Measurements from ENCODE around the gene SOHLH2. TPM values are rescaled to one million over a fixed set of nuclear protein-coding genes. Genes with fewer than 3 reads are reported as not detected.
A peak's percentile ranks its signal among the peaks of the same experiment; 100 is the strongest.

SOHLH2 gene
- total and polyA plus RNA-seq, 3 experiments from 2014 or later = not detected

DNA sequence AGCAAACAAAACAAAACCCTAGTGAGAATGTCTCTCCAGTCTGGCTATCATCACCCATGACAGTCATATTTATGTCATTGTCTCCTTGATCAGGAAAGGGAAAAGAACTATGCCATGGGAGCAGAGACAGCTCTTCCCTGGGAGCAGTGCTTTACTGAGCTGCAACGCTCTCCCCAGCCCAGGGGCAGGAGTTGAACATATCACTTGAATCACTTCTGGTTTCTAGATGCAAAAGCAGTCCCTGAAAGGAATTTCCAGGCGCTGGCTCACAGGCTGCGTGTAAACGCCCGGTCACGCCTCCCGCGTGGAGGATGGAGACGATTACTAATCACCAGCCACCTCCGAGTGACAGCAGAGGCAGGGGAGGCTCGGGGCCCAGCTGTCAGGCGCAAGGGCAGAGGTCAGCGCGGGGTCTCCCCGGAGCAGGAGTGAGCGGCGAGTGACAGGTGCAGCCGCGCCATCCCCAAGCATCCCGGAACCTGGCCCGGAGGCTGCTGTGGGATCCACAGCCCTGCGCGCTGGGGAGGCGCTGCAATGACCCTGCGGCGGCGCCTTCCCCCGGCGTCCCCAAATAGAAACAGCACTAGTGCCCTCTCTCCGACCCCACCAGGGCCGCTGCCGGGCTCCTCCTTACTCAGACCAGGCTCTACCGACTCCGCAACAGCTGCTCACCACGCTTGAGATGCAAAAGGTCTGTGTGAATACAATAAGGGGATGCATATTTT lies 59.6 kb downstream of the SOHLH2 start:
- CTCF ChIA-PET = no interaction called here
- Mint-ChIP-seq H3K4me3 (no peak overlapping the region), H3K27ac (no peak overlapping the region), H3K36me3 (no peaks in the 10 kb centered on the region), H3K27me3 (no peaks in the 10 kb centered on the region), H3K9me3 (peaks cover 8 to 30% (median 14%) of the 10 kb centered on the region in 5 donors), H3K4me1 (no peaks in the 10 kb centered on the region)
- H3K27ac ChIP-seq (ENCODE audit: low read depth, low read length) = no peak overlapping the region
- POLR2A ChIA-PET = no interaction called here
- H3K36me3 ChIP-seq (ENCODE audit: insufficient read depth, low read length) = no peaks in the 10 kb centered on the region
- no peaks in the 10 kb centered on the region for H3K27me3 ChIP-seq (ENCODE audit: insufficient read depth, low read length, poor library complexity, severe bottlenecking)
- no peaks in the 10 kb centered on the region for H3K4me1 ChIP-seq (ENCODE audit: insufficient read depth, low read length)
- H3K9me3 ChIP-seq (ENCODE audit: low read length) = no peaks in the 10 kb centered on the region
- DNase-seq = no peak
- H3K4me3 ChIP-seq (ENCODE audit: low read length) = no peak overlapping the region

DNA sequence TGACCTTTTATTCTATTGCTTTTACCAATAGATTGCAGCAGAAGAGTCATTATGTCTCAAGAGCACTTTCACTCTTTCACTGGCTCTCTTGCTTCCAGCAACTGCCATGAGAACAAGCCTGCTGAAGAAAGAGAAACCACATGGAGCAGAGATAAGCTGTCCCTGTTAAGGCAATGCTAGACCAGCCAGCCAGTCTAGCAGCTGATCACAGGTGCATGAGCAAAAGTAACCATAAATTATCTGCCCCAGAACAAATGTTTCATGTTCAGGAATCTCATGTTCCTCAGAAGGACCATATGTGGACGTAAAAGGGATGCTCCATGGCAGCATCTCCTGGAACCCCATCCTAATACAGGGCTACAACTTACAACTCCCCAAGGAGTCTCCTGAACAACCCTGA lies 62.8 kb downstream of the SOHLH2 start:
- no peaks in the 10 kb centered on the region for H3K27me3 ChIP-seq (ENCODE audit: insufficient read depth, low read length, poor library complexity, severe bottlenecking)
- no peak overlapping the region for H3K4me3 Mint-ChIP-seq
- peaks cover 6 to 33% (median 14%) of the 10 kb centered on the region in 5 donors for H3K9me3 Mint-ChIP-seq

DNA sequence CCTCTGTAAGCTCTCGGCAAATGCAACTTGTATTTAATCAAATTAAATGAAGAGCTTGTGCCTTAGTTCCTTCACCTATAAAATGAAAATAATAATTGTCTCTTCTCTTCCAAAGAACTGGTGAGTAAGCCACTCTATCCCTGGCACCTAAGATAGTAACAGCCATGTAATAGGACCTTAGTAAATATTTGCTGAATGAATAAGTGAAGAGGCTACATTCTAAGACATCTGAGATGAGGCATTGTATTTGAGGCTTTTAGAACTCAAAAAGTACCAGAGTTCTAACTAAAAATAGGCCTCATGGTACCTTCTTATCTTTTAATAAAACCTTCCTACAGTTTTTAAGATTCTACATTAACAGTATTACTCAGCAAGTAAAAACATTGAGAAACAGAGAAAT lies 65.9 kb downstream of the SOHLH2 start:
- H3K36me3 ChIP-seq (ENCODE audit: insufficient read depth, low read length) = no peaks in the 10 kb centered on the region
- no peaks in the 10 kb centered on the region for H3K36me3 Mint-ChIP-seq
- POLR2A ChIA-PET = no interaction called here

More for the DNA sequence above, 62.8 kb downstream of the SOHLH2 start:
- Mint-ChIP-seq H3K27me3 (no peaks in the 10 kb centered on the region), H3K27ac (no peak overlapping the region), H3K4me1 (no peaks in the 10 kb centered on the region), H3K36me3 (no peaks in the 10 kb centered on the region)
- no peaks in the 10 kb centered on the region for H3K4me1 ChIP-seq (ENCODE audit: insufficient read depth, low read length)
- DNase-seq = no peak
- peaks cover 4% of the 10 kb centered on the region for H3K9me3 ChIP-seq (ENCODE audit: low read length)
- H3K36me3 ChIP-seq (ENCODE audit: insufficient read depth, low read length) = no peaks in the 10 kb centered on the region
- no peak overlapping the region for H3K27ac ChIP-seq (ENCODE audit: low read depth, low read length)
- POLR2A ChIA-PET = no interaction called here
- CTCF ChIA-PET = no interaction called here
- H3K4me3 ChIP-seq (ENCODE audit: low read length) = no peak overlapping the region

DNA sequence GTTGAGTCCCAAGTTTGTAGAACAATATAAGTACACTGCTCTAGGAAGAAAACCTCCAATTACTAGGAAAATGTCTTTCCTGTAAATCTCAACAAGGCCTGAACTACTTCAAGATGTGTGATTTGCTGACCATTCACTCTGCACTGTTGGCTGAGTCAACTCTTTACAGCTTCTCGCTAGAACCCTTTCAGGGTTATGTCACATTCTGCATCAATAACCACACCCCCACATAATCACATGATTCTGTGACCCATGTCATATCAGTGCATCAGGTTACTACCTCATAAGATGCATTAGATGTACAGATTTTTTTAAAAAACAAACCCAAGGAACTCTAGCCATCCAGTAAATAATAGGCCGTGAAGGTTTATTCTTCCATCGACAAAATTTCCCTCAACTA lies 67.0 kb downstream of the SOHLH2 start:
- POLR2A ChIA-PET = no interaction called here
- no peaks in the 10 kb centered on the region for H3K4me1 Mint-ChIP-seq
- H3K27me3 Mint-ChIP-seq = no peaks in the 10 kb centered on the region
- peaks cover 0 to 37% (median 7%) of the 10 kb centered on the region in 5 donors for H3K9me3 Mint-ChIP-seq
- Histone ChIP-seq H3K36me3 (ENCODE audit: insufficient read depth, low read length) (no peaks in the 10 kb centered on the region), H3K9me3 (ENCODE audit: low read length) (peaks cover 4% of the 10 kb centered on the region), H3K4me3 (ENCODE audit: low read length) (no peak overlapping the region), H3K27me3 (ENCODE audit: insufficient read depth, low read length, poor library complexity, severe bottlenecking) (no peaks in the 10 kb centered on the region), H3K27ac (ENCODE audit: low read depth, low read length) (no peak overlapping the region), H3K4me1 (ENCODE audit: insufficient read depth, low read length) (no peaks in the 10 kb centered on the region)
- no peak for DNase-seq
- no peak overlapping the region for H3K27ac Mint-ChIP-seq
- no peaks in the 10 kb centered on the region for H3K36me3 Mint-ChIP-seq
- CTCF ChIA-PET = no interaction called here
- H3K4me3 Mint-ChIP-seq = no peak overlapping the region

More for the DNA sequence above, 65.9 kb downstream of the SOHLH2 start:
- no peaks in the 10 kb centered on the region for H3K4me1 Mint-ChIP-seq
- no peak for DNase-seq
- Histone ChIP-seq H3K27me3 (ENCODE audit: insufficient read depth, low read length, poor library complexity, severe bottlenecking) (no peaks in the 10 kb centered on the region), H3K9me3 (ENCODE audit: low read length) (peaks cover 4% of the 10 kb centered on the region), H3K4me1 (ENCODE audit: insufficient read depth, low read length) (no peaks in the 10 kb centered on the region), H3K4me3 (ENCODE audit: low read length) (no peak overlapping the region), H3K27ac (ENCODE audit: low read depth, low read length) (no peak overlapping the region)
- no peak overlapping the region for H3K4me3 Mint-ChIP-seq
- CTCF ChIA-PET = no interaction called here
- peak overlapping the region in 1 of 8 donors; percentile 36 for H3K27ac Mint-ChIP-seq
- H3K27me3 Mint-ChIP-seq = no peaks in the 10 kb centered on the region
- H3K9me3 Mint-ChIP-seq = peaks cover 6 to 37% (median 10%) of the 10 kb centered on the region in 5 donors

DNA sequence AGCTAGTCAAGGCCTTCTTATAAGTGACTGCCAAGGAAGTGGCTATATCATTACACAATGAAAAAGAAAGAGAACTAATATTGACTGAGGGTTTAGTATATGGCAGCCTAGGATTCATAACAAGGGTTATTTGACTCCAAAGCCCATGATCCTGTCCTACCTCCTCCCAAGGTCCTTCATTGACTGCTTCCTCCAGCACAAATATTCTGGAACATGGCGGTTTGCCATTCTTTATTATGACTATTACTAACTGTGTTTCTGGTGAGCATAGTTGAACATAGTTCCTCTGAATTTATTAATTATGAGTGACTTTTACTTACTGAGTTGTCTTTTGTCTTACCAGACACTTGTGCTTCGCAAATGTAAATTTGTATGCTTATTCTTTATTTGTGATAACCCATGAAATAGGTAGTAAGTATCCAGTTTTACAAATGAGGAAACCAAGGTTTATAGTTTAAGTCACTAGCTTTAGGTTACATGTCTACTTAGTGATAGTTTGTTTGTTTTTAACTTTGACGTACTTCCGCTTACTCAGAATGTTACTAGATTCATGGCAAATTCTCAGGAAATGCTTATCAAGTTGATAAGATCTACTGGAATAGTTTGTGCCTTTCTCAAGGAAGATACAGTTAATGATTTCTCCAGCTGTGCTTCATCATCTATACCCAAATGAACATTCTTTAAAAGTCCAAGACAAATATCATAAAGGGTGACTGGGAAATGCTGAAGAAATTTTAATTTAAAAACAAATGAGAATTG lies 67.7 kb downstream of the SOHLH2 start:
- DNase-seq = no peak
- CTCF ChIA-PET = no interaction called here
- H3K9me3 Mint-ChIP-seq = peaks cover 0 to 33% (median 7%) of the 10 kb centered on the region in 5 donors

DNA sequence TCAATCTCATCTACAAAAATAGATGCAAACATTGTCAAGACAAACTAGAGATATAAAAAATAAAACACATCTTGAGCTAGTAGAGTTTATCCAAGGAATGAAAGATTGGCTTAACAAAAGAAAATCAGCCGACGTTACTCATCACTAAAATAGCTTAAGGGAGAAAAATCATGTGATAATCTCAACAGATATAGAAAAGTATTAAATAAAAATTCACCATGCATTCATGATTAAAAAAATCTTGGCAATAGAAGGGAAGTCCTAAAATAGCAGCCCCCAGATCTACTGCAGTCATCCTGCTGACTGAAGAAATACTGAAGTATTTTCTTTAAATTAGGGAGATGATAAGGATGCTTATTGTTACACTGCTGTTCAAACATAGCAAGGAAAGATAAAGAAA lies 70.6 kb downstream of the SOHLH2 start:
- Mint-ChIP-seq H3K27ac (no peak overlapping the region), H3K4me3 (no peak overlapping the region), H3K27me3 (no peaks in the 10 kb centered on the region), H3K4me1 (no peaks in the 10 kb centered on the region), H3K9me3 (peaks cover 0 to 21% (median 2%) of the 10 kb centered on the region in 5 donors), H3K36me3 (no peaks in the 10 kb centered on the region)
- Histone ChIP-seq H3K9me3 (ENCODE audit: low read length) (peaks cover 4% of the 10 kb centered on the region), H3K4me1 (ENCODE audit: insufficient read depth, low read length) (no peaks in the 10 kb centered on the region), H3K4me3 (ENCODE audit: low read length) (no peak overlapping the region), H3K36me3 (ENCODE audit: insufficient read depth, low read length) (no peaks in the 10 kb centered on the region), H3K27me3 (ENCODE audit: insufficient read depth, low read length, poor library complexity, severe bottlenecking) (no peaks in the 10 kb centered on the region), H3K27ac (ENCODE audit: low read depth, low read length) (no peak overlapping the region)
- ChIA-PET CTCF (no interaction called here), POLR2A (no interaction called here)
- no peak for DNase-seq

More for the DNA sequence above, 67.7 kb downstream of the SOHLH2 start:
- Histone ChIP-seq H3K27me3 (ENCODE audit: insufficient read depth, low read length, poor library complexity, severe bottlenecking) (no peaks in the 10 kb centered on the region), H3K36me3 (ENCODE audit: insufficient read depth, low read length) (no peaks in the 10 kb centered on the region), H3K4me3 (ENCODE audit: low read length) (no peak overlapping the region), H3K4me1 (ENCODE audit: insufficient read depth, low read length) (no peaks in the 10 kb centered on the region), H3K9me3 (ENCODE audit: low read length) (peaks cover 4% of the 10 kb centered on the region), H3K27ac (ENCODE audit: low read depth, low read length) (no peak overlapping the region)
- POLR2A ChIA-PET = no interaction called here
- Mint-ChIP-seq H3K27ac (no peak overlapping the region), H3K4me1 (no peaks in the 10 kb centered on the region), H3K4me3 (no peak overlapping the region), H3K36me3 (no peaks in the 10 kb centered on the region), H3K27me3 (no peaks in the 10 kb centered on the region)

DNA sequence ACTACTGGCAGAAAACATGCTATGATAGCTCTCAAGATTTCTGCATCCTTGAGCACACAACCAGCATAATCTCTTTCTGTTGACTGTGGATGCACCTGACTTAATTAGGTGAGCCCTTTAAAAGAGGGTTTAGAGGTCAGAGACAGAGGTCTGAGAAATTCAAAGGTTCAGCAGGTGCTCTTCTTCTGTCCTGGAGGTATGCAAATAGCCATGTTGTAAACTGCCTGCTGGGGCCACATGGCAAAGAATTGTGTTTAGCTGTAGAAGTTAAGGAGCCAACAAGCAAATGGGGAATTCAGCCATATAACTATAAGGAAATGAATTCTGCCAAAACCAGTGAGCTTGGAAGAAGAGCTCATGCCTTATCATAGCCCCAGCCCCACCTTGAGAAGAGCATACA lies 71.6 kb downstream of the SOHLH2 start:
- H3K4me3 Mint-ChIP-seq = no peak overlapping the region
- ChIA-PET POLR2A (no interaction called here), CTCF (no interaction called here)
- no peak overlapping the region for H3K27ac ChIP-seq (ENCODE audit: low read depth, low read length)
- H3K36me3 Mint-ChIP-seq = no peaks in the 10 kb centered on the region
- H3K36me3 ChIP-seq (ENCODE audit: insufficient read depth, low read length) = no peaks in the 10 kb centered on the region
- no peaks in the 10 kb centered on the region for H3K4me1 Mint-ChIP-seq
- no peaks in the 10 kb centered on the region for H3K4me1 ChIP-seq (ENCODE audit: insufficient read depth, low read length)
- no peak overlapping the region for H3K4me3 ChIP-seq (ENCODE audit: low read length)
- no peak overlapping the region for H3K27ac Mint-ChIP-seq
- H3K9me3 Mint-ChIP-seq = peaks cover 0 to 20% (median 4%) of the 10 kb centered on the region in 5 donors
- no peak for DNase-seq
- no peaks in the 10 kb centered on the region for H3K9me3 ChIP-seq (ENCODE audit: low read length)
- H3K27me3 ChIP-seq (ENCODE audit: insufficient read depth, low read length, poor library complexity, severe bottlenecking) = no peaks in the 10 kb centered on the region
- no peaks in the 10 kb centered on the region for H3K27me3 Mint-ChIP-seq

DNA sequence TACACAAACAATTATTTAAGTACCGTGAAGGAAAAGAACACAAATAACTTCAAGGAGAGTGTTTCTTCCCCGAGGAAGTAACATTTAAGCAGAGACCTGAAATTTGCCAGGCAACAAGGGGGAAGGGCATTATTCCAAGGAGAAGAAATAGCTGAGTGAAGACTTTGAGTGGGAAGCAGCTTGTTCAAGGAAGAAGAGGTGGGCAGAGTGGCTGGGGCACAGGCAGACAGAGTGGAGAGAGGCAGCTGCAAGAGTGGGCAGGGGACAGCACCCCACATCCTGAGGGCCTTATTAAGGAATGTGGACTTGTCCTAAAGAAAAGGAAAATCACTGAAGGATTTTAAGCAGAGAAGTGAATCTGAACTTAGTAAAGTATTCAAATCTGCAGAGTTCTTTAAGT lies 78.5 kb downstream of the SOHLH2 start:
- CTCF ChIA-PET = no interaction called here
- peaks cover 4 to 12% (median 5%) of the 10 kb centered on the region in 5 donors for H3K9me3 Mint-ChIP-seq

More for the DNA sequence above, 78.5 kb downstream of the SOHLH2 start:
- DNase-seq = no peak
- H3K9me3 ChIP-seq (ENCODE audit: low read length) = no peaks in the 10 kb centered on the region
- Mint-ChIP-seq H3K27me3 (peaks cover 4 to 7% of the 10 kb centered on the region in 2 donors), H3K36me3 (no peaks in the 10 kb centered on the region), H3K4me1 (no peaks in the 10 kb centered on the region), H3K4me3 (no peak overlapping the region), H3K27ac (no peak overlapping the region)
- H3K27ac ChIP-seq (ENCODE audit: low read depth, low read length) = no peak overlapping the region
- POLR2A ChIA-PET = no interaction called here
- no peak overlapping the region for H3K4me3 ChIP-seq (ENCODE audit: low read length)
- no peaks in the 10 kb centered on the region for H3K36me3 ChIP-seq (ENCODE audit: insufficient read depth, low read length)
- H3K27me3 ChIP-seq (ENCODE audit: insufficient read depth, low read length, poor library complexity, severe bottlenecking) = no peaks in the 10 kb centered on the region
- no peaks in the 10 kb centered on the region for H3K4me1 ChIP-seq (ENCODE audit: insufficient read depth, low read length)

Data from CD8-positive, alpha-beta memory T cell (primary cell).